ENCODE measurements around the gene PANX1. TPM values are rescaled to one million over a fixed set of nuclear protein-coding genes. Genes with fewer than 3 reads are reported as not detected.

Gene PANX1
- total RNA-seq, 1 experiment from 2014 or later, result 21.9 TPM

GRCh38 chr11:94129512-94130297 is 1.1 kb downstream of the PANX1 start:
- DNase-seq (ENCODE audit: low read depth, low spot score) (no peak), ATAC-seq (no peak)
- Histone ChIP-seq H3K79me2 (ENCODE audit: insufficient read depth, low read length) (peaks cover 60% of the 10 kb centered on the region), H3K27me3 (ENCODE audit: insufficient read depth, low read length) (no peaks in the 10 kb centered on the region), H3K27ac (ENCODE audit: low read depth, low read length) (peak overlapping the region; percentile 86), H3K9me3 (ENCODE audit: control insufficient read depth in 1 of 2, insufficient read depth in 1 of 2, low read depth in 1 of 2, low read length in 2 of 2) (no peaks in the 10 kb centered on the region), H4K20me1 (ENCODE audit: insufficient read depth) (no peaks in the 10 kb centered on the region; the same call in 1 of the 2 replicates), H3K9ac (ENCODE audit: low read length) (peak overlapping the region; percentile 89), H3K9me2 (ENCODE audit: insufficient read depth) (no peaks in the 10 kb centered on the region), H3K4me2 (ENCODE audit: low read length) (peak overlapping the region; percentile 96), H3K4me1 (ENCODE audit: control insufficient read depth in 1 of 2, insufficient read depth in 2 of 2, low read length in 2 of 2) (peaks cover 14 to 56% of the 10 kb centered on the region in 2 experiments), H3K36me3 (ENCODE audit: control insufficient read depth in 1 of 2, insufficient read depth in 2 of 2, low read length in 2 of 2) (no peaks in the 10 kb centered on the region), H2AFZ (ENCODE audit: low read depth, low read length, poor library complexity, severe bottlenecking) (peak overlapping the region; percentile 65), H3K4me3 (replicated peaks in 1 of 2; ENCODE audit: low read depth in 1 of 2, low read length in 2 of 2) (peak overlapping the region; percentile 60 to 86)
- TF ChIP-seq ZFX (IDR thresholded peaks at IDR 0.05), result 0 out of 2 replicates have a peak, but pooled peaks have one; percentile 32
- TF ChIP-seq, protein P1, sequence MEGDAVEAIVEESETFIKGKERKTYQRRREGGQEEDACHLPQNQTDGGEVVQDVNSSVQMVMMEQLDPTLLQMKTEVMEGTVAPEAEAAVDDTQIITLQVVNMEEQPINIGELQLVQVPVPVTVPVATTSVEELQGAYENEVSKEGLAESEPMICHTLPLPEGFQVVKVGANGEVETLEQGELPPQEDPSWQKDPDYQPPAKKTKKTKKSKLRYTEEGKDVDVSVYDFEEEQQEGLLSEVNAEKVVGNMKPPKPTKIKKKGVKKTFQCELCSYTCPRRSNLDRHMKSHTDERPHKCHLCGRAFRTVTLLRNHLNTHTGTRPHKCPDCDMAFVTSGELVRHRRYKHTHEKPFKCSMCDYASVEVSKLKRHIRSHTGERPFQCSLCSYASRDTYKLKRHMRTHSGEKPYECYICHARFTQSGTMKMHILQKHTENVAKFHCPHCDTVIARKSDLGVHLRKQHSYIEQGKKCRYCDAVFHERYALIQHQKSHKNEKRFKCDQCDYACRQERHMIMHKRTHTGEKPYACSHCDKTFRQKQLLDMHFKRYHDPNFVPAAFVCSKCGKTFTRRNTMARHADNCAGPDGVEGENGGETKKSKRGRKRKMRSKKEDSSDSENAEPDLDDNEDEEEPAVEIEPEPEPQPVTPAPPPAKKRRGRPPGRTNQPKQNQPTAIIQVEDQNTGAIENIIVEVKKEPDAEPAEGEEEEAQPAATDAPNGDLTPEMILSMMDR (IDR thresholded peaks at IDR 0.05 in 2 of 3, conservative IDR thresholded peaks at IDR 0.05 in 1 of 3; ENCODE audit: borderline replicate concordance in 1 of 3, insufficient read depth in 1 of 3, low read depth in 2 of 3, low read length in 2 of 3), result no peak
- intact Hi-C loops (cut with micrococcal nuclease), result loop anchor here (2.0 kb wide), 1 partner anchor 389 kb away; the partner anchor contains the start of genes C11orf54 and TAF1D
- TSS peak; percentile 63 for BruUV-seq (replicated peaks)
- POLR2A ChIA-PET, result interaction anchor here (1.0 to 2.0 kb wide), 2 partner anchors 14 to 346 kb away, joined by 3 to 5 read pairs; partner anchors contain the start of gene MED17
- CTCF ChIA-PET, result interaction anchor here (1.3 to 1.5 kb wide), 2 partner anchors 55 to 234 kb away, joined by 4 to 5 read pairs; no protein-coding TSS in a partner anchor
- RAD21 ChIA-PET (ENCODE audit: low non-redundant PET in 1 of 2, low total read pairs in 2 of 2, uncharacterized antibody in 2 of 2, unreplicated experiment in 2 of 2), result interaction anchor here in 1 of 2 experiments (1.1 kb wide), 1 partner anchor 21 kb away, joined by 3 read pairs; no protein-coding TSS in a partner anchor

All from HCT116 (cell line).